Dermis microvascular lymphatic vessel endothelial cell (primary cell): ENCODE results near the gene SIRT7. TPM values are rescaled to one million over a fixed set of nuclear protein-coding genes. Genes with fewer than 3 reads are reported as not detected.
"Not testable (repeated sequence)": the region's sequence is repeated elsewhere in the genome, so short reads cannot be mapped to it uniquely, and the experiment has no call there.

Experiments
- DNase-seq, 2 donors: peaks; one replicate each; pipeline versions ENCODE4 v3.0.0 to v3.0.0-alpha.2; 2010; ENCODE audit warnings: low read depth in 2 of 2
- total RNA-seq: library from RNA; depleted of rRNA; stranded (reverse); fragments of >200 nt; gene quantifications from 2 replicates; pipeline ENCODE4 v1.2.1, GENCODE V29; 2014

SIRT7 gene
- total RNA-seq, 1 donor from 2014 or later, result 12.3 TPM

- no peak for DNase-seq
Measured at GRCh38 chr17:81954131-81955057, 36.4 kb upstream of the SIRT7 start.

- DNase-seq, result not testable (repeated sequence)
Measured at GRCh38 chr17:81953443-81953842, 35.5 kb upstream of the SIRT7 start.

- no peak for DNase-seq
Measured at GRCh38 chr17:81952792-81953228, 34.8 kb upstream of the SIRT7 start.

GRCh38 chr17:81951785-81952684 lies 34.1 kb upstream of the SIRT7 start:
- no peak for DNase-seq

- DNase-seq, result no peak
Measured at GRCh38 chr17:81950501-81950900, 32.5 kb upstream of the SIRT7 start.

- DNase-seq, result no peak
Measured at GRCh38 chr17:81948635-81949378, 30.8 kb upstream of the SIRT7 start.

- no peak for DNase-seq
Measured at GRCh38 chr17:81947189-81947588, 29.2 kb upstream of the SIRT7 start, which contains the start of gene MYADML2. Gene MYADML2, minus strand, starts transcription at chr17:81947233. Its CDS starts 5,492 bp downstream, at chr17:81941741.

- DNase-seq, result no peak
Measured at GRCh38 chr17:81944858-81945257, 26.9 kb upstream of the SIRT7 start.

GRCh38 chr17:81942167-81942553 lies 24.2 kb upstream of the SIRT7 start:
- no peak for DNase-seq

- no peak for DNase-seq
Measured at GRCh38 chr17:81941484-81942166, 23.6 kb upstream of the SIRT7 start.

- DNase-seq, result no peak
Measured at GRCh38 chr17:81940538-81941483, 22.8 kb upstream of the SIRT7 start.

- DNase-seq, result no peak
Measured at GRCh38 chr17:81939881-81940385, 22.0 kb upstream of the SIRT7 start.

- DNase-seq, result no peak
Measured at GRCh38 chr17:81939218-81939617, 21.2 kb upstream of the SIRT7 start.

- no peak for DNase-seq
Measured at GRCh38 chr17:81935709-81936084, 17.7 kb upstream of the SIRT7 start.

- no peak for DNase-seq
Measured at GRCh38 chr17:81934850-81935708, 17.1 kb upstream of the SIRT7 start.

GRCh38 chr17:81934098-81934757 lies 16.3 kb upstream of the SIRT7 start:
- no peak for DNase-seq

- no peak for DNase-seq
Measured at GRCh38 chr17:81933178-81933699, 15.3 kb upstream of the SIRT7 start.
